Esophagus muscularis mucosa (tissue), 4 donors: ENCODE measurements around the gene APP. TPM values are rescaled to one million over a fixed set of nuclear protein-coding genes. Genes with fewer than 3 reads are reported as not detected.

ENCODE experiments used
- DNase-seq: peaks from one replicate; pipeline ENCODE4 v3.0.0-alpha.2; 2017; ENCODE audit errors: extremely low spot score
- H3K27ac ChIP-seq, 4 donors: fragments of 200-600 bp; sonication (generic); replicated peaks in 1 of 4; 1 replicate in 3 of 4; 2 replicates in 1 of 4; pipeline ENCODE4 v1.5.1; 2016 to 2019; ENCODE audit warnings: mild to moderate bottlenecking in 1 of 4
- H3K27me3 ChIP-seq, 4 donors: fragments of 200-600 bp; sonication (generic); one replicate each; pipeline versions ENCODE4 v1.5.1 to v1.6.0; 2016 to 2019
- H3K36me3 ChIP-seq, 4 donors: fragments of 200-600 bp; sonication (generic); one replicate each; pipeline ENCODE4 v1.5.1; 2016 to 2019
- H3K4me1 ChIP-seq, 4 donors: fragments of 200-600 bp; sonication (generic); one replicate each; pipeline ENCODE4 v1.5.1; 2016 to 2019
- H3K4me3 ChIP-seq, 4 donors: fragments of 200-600 bp; sonication (generic); 1 replicate in 2 of 4; 2 replicates in 2 of 4; pipeline ENCODE4 v1.5.1; 2016 to 2019; ENCODE audit warnings: mild to moderate bottlenecking in 4 of 4, moderate library complexity in 1 of 4
- H3K9me3 ChIP-seq, 4 donors: fragments of 200-600 bp; sonication (generic); 1 replicate in 3 of 4; 2 replicates in 1 of 4; pipeline ENCODE4 v1.5.1; 2016 to 2019
- EP300 ChIP-seq: sonication (generic); formaldehyde crosslinking; IDR thresholded peaks from one replicate; pipeline ENCODE4 v1.6.1; 2017; ENCODE audit warnings: antibody characterized with exemption
- POLR2A ChIP-seq: fragments of 450-650 bp; IDR thresholded peaks from one replicate; pipeline ENCODE4 v1.6.1; 2017; ENCODE audit warnings: antibody characterized with exemption, moderate library complexity, mild to moderate bottlenecking, low read depth
- POLR2AphosphoS5 ChIP-seq, 2 donors: sonication (generic); formaldehyde crosslinking; IDR thresholded peaks; one replicate each; pipeline ENCODE4 v1.6.1; 2017; ENCODE audit warnings: antibody characterized with exemption in 2 of 2
- WGBS: methylation state at CpG from one replicate; pipeline ENCODE4 v1.1.5; 2018; 5-methylcytosine and 5-hydroxymethylcytosine counted together
- intact Hi-C: fragments of 100-400 bp; cut with DNase I; formaldehyde crosslinking; loops from one replicate; pipeline ENCODE4 v1.15.1; 2023
- total RNA-seq, 4 donors: library from RNA; depleted of rRNA; stranded (reverse); fragments of >200 nt; gene quantifications; one replicate each; pipeline versions ENCODE4 v1.1.0 to v1.2.1, GENCODE V29; 2016
- TF ChIP-seq, protein P1 (sequence below), 3 experiments: fragments of 200-600 bp in 2 of 3; fragments of 450-650 bp in 1 of 3; sonication (generic) in 2 of 3; IDR thresholded peaks; one replicate each; pipeline ENCODE4 v1.5.1; 2017 to 2019; ENCODE audit warnings: antibody characterized with exemption in 3 of 3, mild to moderate bottlenecking in 2 of 3, moderate library complexity in 1 of 3

Gene APP
- total RNA-seq, 4 donors from 2014 or later: 459 to 790 (median 624) TPM

DNA sequence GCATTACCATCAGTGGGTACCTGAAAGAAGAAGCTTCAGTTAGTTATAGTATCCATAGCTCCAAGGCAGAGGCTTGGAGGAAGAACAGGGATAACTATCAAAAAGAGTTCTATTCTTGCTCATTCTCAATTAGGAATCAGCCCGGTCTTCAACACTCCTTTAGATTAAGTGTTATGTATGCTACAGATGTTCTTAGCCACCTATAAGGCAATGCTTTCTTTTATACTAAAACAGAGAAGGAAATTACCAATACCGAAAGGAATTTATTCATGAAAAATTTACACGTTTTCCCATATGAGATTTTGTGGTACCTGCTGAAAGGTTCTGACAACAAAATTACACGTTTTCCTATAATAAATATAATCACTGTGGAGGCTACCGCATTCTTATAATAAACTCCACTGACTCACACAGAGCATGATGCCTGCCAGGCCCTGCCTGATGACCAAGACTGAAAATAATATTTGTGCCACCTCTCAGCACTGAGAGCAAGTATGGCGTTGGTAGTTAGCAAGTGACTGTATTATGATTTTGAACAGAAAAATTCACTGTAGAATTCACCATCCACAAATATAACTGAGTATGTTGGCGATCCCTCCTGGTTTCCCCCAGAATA, 58.3 kb downstream of the APP start:
- whole genome bisulfite sequencing: 78% methylated on average over 7 of the region's 7 CpGs
- Histone ChIP-seq H3K4me3 (no peak overlapping the region), H3K4me1 (peaks cover 27 to 63% (median 57%) of the 10 kb centered on the region in 4 donors), H3K36me3 (peaks cover 0 to 12% (median 0%) of the 10 kb centered on the region in 4 donors), H3K9me3 (no peaks in the 10 kb centered on the region), H3K27ac (peak overlapping the region in 2 of 4 donors; percentile 1 to 10), H3K27me3 (no peaks in the 10 kb centered on the region)
- intact Hi-C loops: loop anchor here (10.0 kb wide), 1 partner anchor 53 kb away; no protein-coding TSS in a partner anchor
- DNase-seq: no peak
- TF ChIP-seq, protein P1, sequence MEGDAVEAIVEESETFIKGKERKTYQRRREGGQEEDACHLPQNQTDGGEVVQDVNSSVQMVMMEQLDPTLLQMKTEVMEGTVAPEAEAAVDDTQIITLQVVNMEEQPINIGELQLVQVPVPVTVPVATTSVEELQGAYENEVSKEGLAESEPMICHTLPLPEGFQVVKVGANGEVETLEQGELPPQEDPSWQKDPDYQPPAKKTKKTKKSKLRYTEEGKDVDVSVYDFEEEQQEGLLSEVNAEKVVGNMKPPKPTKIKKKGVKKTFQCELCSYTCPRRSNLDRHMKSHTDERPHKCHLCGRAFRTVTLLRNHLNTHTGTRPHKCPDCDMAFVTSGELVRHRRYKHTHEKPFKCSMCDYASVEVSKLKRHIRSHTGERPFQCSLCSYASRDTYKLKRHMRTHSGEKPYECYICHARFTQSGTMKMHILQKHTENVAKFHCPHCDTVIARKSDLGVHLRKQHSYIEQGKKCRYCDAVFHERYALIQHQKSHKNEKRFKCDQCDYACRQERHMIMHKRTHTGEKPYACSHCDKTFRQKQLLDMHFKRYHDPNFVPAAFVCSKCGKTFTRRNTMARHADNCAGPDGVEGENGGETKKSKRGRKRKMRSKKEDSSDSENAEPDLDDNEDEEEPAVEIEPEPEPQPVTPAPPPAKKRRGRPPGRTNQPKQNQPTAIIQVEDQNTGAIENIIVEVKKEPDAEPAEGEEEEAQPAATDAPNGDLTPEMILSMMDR (IDR thresholded peaks at IDR 0.05): no peak
- TF ChIP-seq EP300 (no peak), POLR2AphosphoS5 (IDR thresholded peaks at IDR 0.05) (no peak), POLR2A (no peak)

DNA sequence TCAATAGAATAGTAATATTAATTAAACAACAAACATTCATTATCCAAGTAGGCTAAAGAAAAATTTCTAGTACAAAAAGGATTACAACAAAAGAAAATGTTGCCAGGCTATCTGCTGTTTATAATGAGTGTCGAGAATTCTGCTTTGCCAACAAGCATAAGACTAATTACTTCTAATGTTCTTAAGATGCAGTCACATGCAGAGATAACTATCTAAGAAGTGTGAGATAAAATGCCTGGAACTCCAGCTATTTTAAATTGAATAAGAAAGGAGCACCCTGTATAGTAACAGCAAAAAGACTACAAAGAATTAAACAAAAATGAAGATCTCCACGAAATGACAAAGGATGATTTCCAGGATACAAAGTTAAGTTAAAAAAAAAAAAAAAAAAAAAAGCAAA, 59.9 kb downstream of the APP start:
- Histone ChIP-seq H3K4me1 (peaks cover 15 to 49% (median 42%) of the 10 kb centered on the region in 4 donors), H3K27ac (no peak overlapping the region), H3K9me3 (no peaks in the 10 kb centered on the region), H3K4me3 (no peak overlapping the region), H3K36me3 (peaks cover 0 to 16% (median 0%) of the 10 kb centered on the region in 4 donors), H3K27me3 (no peaks in the 10 kb centered on the region)
- intact Hi-C loops: loop anchor here (10.0 kb wide), 1 partner anchor 54 kb away; no protein-coding TSS in a partner anchor
- WGBS: 39% methylated on average over 2 of the region's 2 CpGs
- DNase-seq: no peak
- no peak for TF ChIP-seq POLR2AphosphoS5 (IDR thresholded peaks at IDR 0.05)
- no peak for TF ChIP-seq EP300
- TF ChIP-seq POLR2A: no peak
- TF ChIP-seq, protein P1 (IDR thresholded peaks at IDR 0.05): no peak

DNA sequence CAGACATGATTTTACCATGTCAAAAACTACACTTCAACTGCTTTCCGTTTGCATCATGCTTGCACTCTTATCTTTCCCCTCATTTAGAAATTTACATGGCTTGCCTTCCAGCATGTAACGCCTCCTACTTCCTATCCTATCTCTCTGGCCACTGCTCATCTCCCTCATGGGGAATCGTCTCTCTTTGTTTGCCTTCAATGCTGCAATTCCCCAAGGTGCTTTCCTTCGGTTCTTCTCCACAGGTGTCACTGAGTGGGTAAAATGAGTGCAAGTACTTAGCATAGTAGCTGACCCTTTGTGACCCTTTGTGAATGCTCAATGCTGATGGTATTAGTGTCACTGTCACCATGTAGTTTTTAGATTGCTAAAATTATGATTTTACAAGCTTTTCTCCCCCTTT, 63.1 kb downstream of the APP start:
- Histone ChIP-seq H3K9me3 (no peaks in the 10 kb centered on the region), H3K4me1 (peaks cover 5 to 26% (median 21%) of the 10 kb centered on the region in 4 donors), H3K36me3 (peaks cover 0 to 20% (median 7%) of the 10 kb centered on the region in 4 donors), H3K27me3 (no peaks in the 10 kb centered on the region), H3K27ac (no peak overlapping the region), H3K4me3 (no peak overlapping the region)
- no peak for DNase-seq
- 79% methylated on average over 4 of the region's 4 CpGs for WGBS
- intact Hi-C loops: no loop called here
- no peak for TF ChIP-seq POLR2A
- no peak for TF ChIP-seq EP300
- TF ChIP-seq, protein P1 (IDR thresholded peaks at IDR 0.05): no peak
- TF ChIP-seq POLR2AphosphoS5 (IDR thresholded peaks at IDR 0.05): no peak

DNA sequence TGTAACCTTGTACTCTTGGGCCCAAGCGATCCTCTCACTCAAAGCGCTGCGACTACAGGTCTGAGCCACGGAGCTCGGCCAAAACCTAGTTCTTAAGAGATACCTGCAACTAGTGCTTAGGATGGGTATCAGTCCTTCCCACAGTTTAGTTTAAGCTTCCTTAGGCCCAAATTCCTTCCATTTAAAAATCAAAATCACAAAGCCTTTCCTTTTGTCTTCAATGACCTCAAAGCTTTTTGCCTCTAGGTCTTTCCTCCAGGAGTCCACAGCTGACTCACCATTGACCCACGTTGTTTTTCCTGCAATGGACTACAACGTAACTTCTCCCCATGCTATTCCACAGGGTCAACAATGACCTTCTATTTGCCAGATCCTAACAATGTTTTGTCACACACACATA, 64.0 kb downstream of the APP start:
- intact Hi-C loops: no loop called here
- no peak for DNase-seq
- TF ChIP-seq POLR2A: no peak
- no peak for TF ChIP-seq POLR2AphosphoS5 (IDR thresholded peaks at IDR 0.05)
- H3K4me1 ChIP-seq: peaks cover 0 to 17% (median 15%) of the 10 kb centered on the region in 4 donors
- WGBS: 95% methylated on average over 7 of the region's 7 CpGs
- H3K4me3 ChIP-seq: no peak overlapping the region
- H3K9me3 ChIP-seq: no peaks in the 10 kb centered on the region
- H3K36me3 ChIP-seq: peaks cover 0 to 19% (median 7%) of the 10 kb centered on the region in 4 donors
- H3K27me3 ChIP-seq: no peaks in the 10 kb centered on the region
- H3K27ac ChIP-seq: no peak overlapping the region

DNA sequence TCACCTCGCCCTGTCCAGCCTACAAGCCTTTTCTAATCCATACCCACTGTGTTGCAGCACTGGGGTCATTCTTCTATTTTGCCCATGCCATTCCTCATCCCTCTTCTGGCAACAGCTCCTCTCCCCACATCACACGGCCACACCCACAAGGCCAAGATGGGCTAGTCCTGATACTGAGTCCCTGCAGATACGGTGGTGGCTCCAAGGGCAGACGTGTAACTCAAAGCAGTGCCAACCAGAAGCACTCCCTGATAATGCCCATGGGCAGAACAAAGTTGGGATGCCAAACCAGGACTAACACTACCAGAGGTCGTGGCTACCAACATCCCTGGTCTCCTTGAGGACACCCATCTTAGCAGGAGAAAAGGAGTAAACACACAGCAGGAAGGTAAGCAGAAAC, 64.8 kb downstream of the APP start:
- intact Hi-C loops: no loop called here
- WGBS: 90% methylated on average over 5 of the region's 5 CpGs
- H3K4me3 ChIP-seq: no peak overlapping the region
- no peaks in the 10 kb centered on the region for H3K27me3 ChIP-seq
- no peak overlapping the region for H3K27ac ChIP-seq
- TF ChIP-seq POLR2AphosphoS5 (IDR thresholded peaks at IDR 0.05): no peak
- TF ChIP-seq EP300: no peak
- no peak for TF ChIP-seq POLR2A
- TF ChIP-seq, protein P1 (IDR thresholded peaks at IDR 0.05): no peak
- peaks cover 0 to 10% (median 7%) of the 10 kb centered on the region in 4 donors for H3K4me1 ChIP-seq
- no peaks in the 10 kb centered on the region for H3K9me3 ChIP-seq
- no peak for DNase-seq
- H3K36me3 ChIP-seq: peaks cover 0 to 15% (median 7%) of the 10 kb centered on the region in 4 donors
